SK-N-SH treated with all-trans-retinoic acid at 6 μM for 48 hours (cell line): ENCODE data around the gene UBASH3A.

Experiments
- BACH2 ChIP-seq: fragments of 250-450 bp; sonication (Bioruptor Pico); IDR thresholded peaks from 2 replicates; pipeline ENCODE4 v1.9.0; 2021; ENCODE audit warnings: mild to moderate bottlenecking, borderline replicate concordance
- ESRRG ChIP-seq: fragments of 250-450 bp; sonication (Bioruptor Pico); IDR thresholded peaks from 2 replicates; pipeline ENCODE4 v1.6.1; 2021; ENCODE audit warnings: mild to moderate bottlenecking
- GLIS3 ChIP-seq: fragments of 250-450 bp; sonication (Bioruptor Pico); IDR thresholded peaks from 2 replicates; pipeline ENCODE4 v1.5.0; 2020; ENCODE audit warnings: mild to moderate bottlenecking, moderate library complexity
- PATZ1 ChIP-seq: fragments of 250-450 bp; sonication (Bioruptor Pico); IDR thresholded peaks from 2 replicates; pipeline ENCODE4 v1.8.0; 2020; ENCODE audit warnings: mild to moderate bottlenecking, moderate library complexity, borderline replicate concordance
- POU6F1 ChIP-seq: fragments of 250-450 bp; sonication (Bioruptor Pico); IDR thresholded peaks from 2 replicates; pipeline ENCODE4 v1.8.0; 2021; ENCODE audit warnings: low read depth, mild to moderate bottlenecking, moderate library complexity, borderline replicate concordance
- SNAI2 ChIP-seq: fragments of 250-450 bp; sonication (Bioruptor Pico); IDR thresholded peaks from 2 replicates; pipeline ENCODE4 v1.5.0; 2020; ENCODE audit warnings: mild to moderate bottlenecking, moderate library complexity
- TCF4 ChIP-seq: fragments of 250-450 bp; sonication (Bioruptor Pico); IDR thresholded peaks from 2 replicates; pipeline ENCODE4 v1.8.0; 2021; ENCODE audit warnings: mild to moderate bottlenecking, moderate library complexity, borderline replicate concordance
- TOX ChIP-seq: fragments of 250-450 bp; sonication (Bioruptor Pico); IDR thresholded peaks from 2 replicates; pipeline ENCODE4 v1.8.0; 2021; ENCODE audit warnings: mild to moderate bottlenecking, moderate library complexity, borderline replicate concordance
- TSHZ2 ChIP-seq: fragments of 250-450 bp; sonication (Bioruptor Pico); IDR thresholded peaks from 2 replicates; pipeline ENCODE4 v1.5.0; 2020; ENCODE audit warnings: mild to moderate bottlenecking, moderate library complexity
- ZC3H10 ChIP-seq: fragments of 250-450 bp; sonication (Bioruptor Pico); IDR thresholded peaks from 2 replicates; pipeline ENCODE4 v1.5.1; 2021; ENCODE audit warnings: mild to moderate bottlenecking, moderate library complexity
- ZNF70 ChIP-seq: fragments of 450-650 bp; formaldehyde crosslinking; IDR thresholded peaks from 2 replicates; pipeline ENCODE4 v1.5.0; 2020; ENCODE audit warnings: mild to moderate bottlenecking, moderate library complexity

- TF ChIP-seq TOX (CRISPR knock-in tag) (no peak), PATZ1 (CRISPR knock-in tag) (no peak), ESRRG (CRISPR knock-in tag) (no peak), ZNF70 (CRISPR knock-in tag) (no peak), GLIS3 (CRISPR knock-in tag) (no peak), ZC3H10 (CRISPR knock-in tag) (no peak), TCF4 (CRISPR knock-in tag) (no peak), TSHZ2 (CRISPR knock-in tag) (no peak), BACH2 (CRISPR knock-in tag) (no peak), POU6F1 (CRISPR knock-in tag) (no peak), SNAI2 (CRISPR knock-in tag) (no peak)
Measured at GRCh38 chr21:42388740-42389448, 14.8 kb upstream of the UBASH3A start.
